Activated T-helper 2 cell treated with anti-CD3 and anti-CD28 coated beads, Interferon-gamma antibody, Interleukin-2, Interleukin-4, amounts not matched to agents 10 μg/mL and 5 μg/mL and 100 μg/mL, durations not matched to agents 14 hours and 24 hours and 36 hours (primary cell): Measurements from ENCODE around the gene SUMF1. TPM values are rescaled to one million over a fixed set of nuclear protein-coding genes. Genes with fewer than 3 reads are reported as not detected.

ENCODE experiments used
- DNase-seq: peaks from one replicate; pipeline ENCODE4 v3.0.0; 2021; ENCODE audit warnings: low spot score
- H3K27ac Mint-ChIP-seq: one replicate; pipeline ENCODE4 v1.8.0; 2021; ENCODE audit warnings: mixed read lengths
- H3K27me3 Mint-ChIP-seq: one replicate; pipeline ENCODE4 v1.8.0; 2021; ENCODE audit warnings: low read depth, mixed read lengths
- H3K36me3 Mint-ChIP-seq: one replicate; pipeline ENCODE4 v1.8.0; 2021; ENCODE audit warnings: low read depth, mixed read lengths
- H3K4me1 Mint-ChIP-seq: one replicate; pipeline ENCODE4 v1.8.0; 2021; ENCODE audit warnings: low read depth, mixed read lengths
- H3K4me3 Mint-ChIP-seq: one replicate; pipeline ENCODE4 v1.8.0; 2021; ENCODE audit warnings: low read depth, mild to moderate bottlenecking, moderate library complexity, mixed read lengths
- H3K9me3 Mint-ChIP-seq: one replicate; pipeline ENCODE4 v1.8.0; 2021; ENCODE audit warnings: mixed read lengths
- intact Hi-C: fragments of 100-400 bp; cut with micrococcal nuclease; formaldehyde crosslinking; loops from one replicate; pipeline ENCODE4 v1.15.1; 2023
- total RNA-seq: library from RNA; stranded (reverse); gene quantifications from 2 replicates; pipeline ENCODE4 v1.2.3, GENCODE V29; 2022

Gene SUMF1
- total RNA-seq, 1 donor from 2014 or later, result 7.7 TPM

- H3K9me3 Mint-ChIP-seq, result no peaks in the 10 kb centered on the region
- intact Hi-C loops, result loop anchor here (10.0 kb wide), 1 partner anchor 436 kb away; no protein-coding TSS in a partner anchor
- no peaks in the 10 kb centered on the region for H3K27me3 Mint-ChIP-seq
- H3K27ac Mint-ChIP-seq, result no peak overlapping the region
- no peak for DNase-seq
- H3K4me3 Mint-ChIP-seq, result no peak overlapping the region
- peaks cover 59% of the 10 kb centered on the region for H3K4me1 Mint-ChIP-seq
- H3K36me3 Mint-ChIP-seq, result peaks cover 51% of the 10 kb centered on the region
These were observed 68.7 kb downstream of the SUMF1 start for GRCh38 chr3:4398120-4398940.

- Mint-ChIP-seq H3K4me1 (peaks cover 56% of the 10 kb centered on the region), H3K9me3 (peaks cover 6% of the 10 kb centered on the region), H3K36me3 (peaks cover 50% of the 10 kb centered on the region), H3K4me3 (no peak overlapping the region), H3K27ac (no peak overlapping the region), H3K27me3 (no peaks in the 10 kb centered on the region)
- no peak for DNase-seq
- intact Hi-C loops, result loop anchor here (10.0 kb wide), 1 partner anchor 437 kb away; no protein-coding TSS in a partner anchor
These were observed 69.6 kb downstream of the SUMF1 start for GRCh38 chr3:4397466-4397865.

GRCh38 chr3:4396542-4396941 is 70.5 kb downstream of the SUMF1 start:
- H3K27me3 Mint-ChIP-seq, result no peaks in the 10 kb centered on the region
- no peak for DNase-seq
- H3K4me1 Mint-ChIP-seq, result peaks cover 47% of the 10 kb centered on the region
- intact Hi-C loops, result loop anchor here (10.0 kb wide), 1 partner anchor 438 kb away; no protein-coding TSS in a partner anchor
- H3K9me3 Mint-ChIP-seq, result peaks cover 13% of the 10 kb centered on the region
- no peak overlapping the region for H3K4me3 Mint-ChIP-seq
- H3K27ac Mint-ChIP-seq, result peak overlapping the region; percentile 38
- H3K36me3 Mint-ChIP-seq, result peaks cover 49% of the 10 kb centered on the region

- intact Hi-C loops, result loop anchor here (10.0 kb wide), 1 partner anchor 439 kb away; no protein-coding TSS in a partner anchor
- Mint-ChIP-seq H3K27me3 (no peaks in the 10 kb centered on the region), H3K9me3 (peaks cover 18% of the 10 kb centered on the region), H3K4me3 (no peak overlapping the region), H3K36me3 (peaks cover 51% of the 10 kb centered on the region), H3K27ac (no peak overlapping the region), H3K4me1 (peaks cover 42% of the 10 kb centered on the region)
- DNase-seq, result no peak
These were observed 71.1 kb downstream of the SUMF1 start for GRCh38 chr3:4396006-4396405.

GRCh38 chr3:4395448-4395847 is 71.6 kb downstream of the SUMF1 start:
- Mint-ChIP-seq H3K36me3 (peaks cover 53% of the 10 kb centered on the region), H3K9me3 (peaks cover 21% of the 10 kb centered on the region), H3K27ac (peak overlapping the region; percentile 76), H3K4me3 (peak overlapping the region; percentile 52), H3K27me3 (no peaks in the 10 kb centered on the region), H3K4me1 (peaks cover 42% of the 10 kb centered on the region)
- intact Hi-C loops, result loop anchor here (1.0 to 10.0 kb wide), 3 partner anchors 8 to 439 kb away; no protein-coding TSS in a partner anchor
- DNase-seq, result no peak

GRCh38 chr3:4394567-4394966 is 72.5 kb downstream of the SUMF1 start:
- DNase-seq, result no peak
- H3K4me1 Mint-ChIP-seq, result peaks cover 46% of the 10 kb centered on the region
- H3K27me3 Mint-ChIP-seq, result no peaks in the 10 kb centered on the region
- H3K36me3 Mint-ChIP-seq, result peaks cover 57% of the 10 kb centered on the region
- intact Hi-C loops, result loop anchor here (10.0 kb wide), 1 partner anchor 440 kb away; no protein-coding TSS in a partner anchor
- no peak overlapping the region for H3K4me3 Mint-ChIP-seq
- H3K27ac Mint-ChIP-seq, result peak overlapping the region; percentile 76
- H3K9me3 Mint-ChIP-seq, result peaks cover 25% of the 10 kb centered on the region

- Mint-ChIP-seq H3K27ac (peak overlapping the region; percentile 76), H3K27me3 (no peaks in the 10 kb centered on the region), H3K4me3 (no peak overlapping the region), H3K36me3 (peaks cover 62% of the 10 kb centered on the region), H3K4me1 (peaks cover 51% of the 10 kb centered on the region), H3K9me3 (peaks cover 27% of the 10 kb centered on the region)
- intact Hi-C loops, result loop anchor here (10.0 kb wide), 1 partner anchor 441 kb away; no protein-coding TSS in a partner anchor
- DNase-seq, result no peak
These were observed 73.0 kb downstream of the SUMF1 start for GRCh38 chr3:4394048-4394447.

GRCh38 chr3:4392992-4393391 is 74.1 kb downstream of the SUMF1 start:
- peaks cover 66% of the 10 kb centered on the region for H3K36me3 Mint-ChIP-seq
- H3K27ac Mint-ChIP-seq, result no peak overlapping the region
- intact Hi-C loops, result loop anchor here (10.0 kb wide), 1 partner anchor 442 kb away; no protein-coding TSS in a partner anchor
- DNase-seq, result no peak
- H3K4me1 Mint-ChIP-seq, result peaks cover 59% of the 10 kb centered on the region
- no peak overlapping the region for H3K4me3 Mint-ChIP-seq
- H3K9me3 Mint-ChIP-seq, result peaks cover 30% of the 10 kb centered on the region
- no peaks in the 10 kb centered on the region for H3K27me3 Mint-ChIP-seq

GRCh38 chr3:4387210-4388204 is 79.6 kb downstream of the SUMF1 start:
- Mint-ChIP-seq H3K9me3 (peaks cover 23% of the 10 kb centered on the region), H3K27me3 (no peaks in the 10 kb centered on the region), H3K27ac (peak overlapping the region; percentile 87), H3K4me3 (no peak overlapping the region), H3K36me3 (peaks cover 30% of the 10 kb centered on the region), H3K4me1 (peaks cover 45% of the 10 kb centered on the region)
- DNase-seq, result no peak
- intact Hi-C loops, result loop anchor here (1.0 to 10.0 kb wide), 9 partner anchors 8 to 805 kb away; partner anchors contain the start of genes ARL8B and ITPR1

- peaks cover 45% of the 10 kb centered on the region for H3K4me1 Mint-ChIP-seq
- intact Hi-C loops, result loop anchor here (5.0 to 10.0 kb wide), 4 partner anchors 522 to 807 kb away; partner anchors contain the start of gene ARL8B
- DNase-seq, result no peak
- no peak overlapping the region for H3K27ac Mint-ChIP-seq
- no peaks in the 10 kb centered on the region for H3K27me3 Mint-ChIP-seq
- H3K36me3 Mint-ChIP-seq, result peaks cover 16% of the 10 kb centered on the region
- H3K9me3 Mint-ChIP-seq, result peaks cover 9% of the 10 kb centered on the region
- H3K4me3 Mint-ChIP-seq, result no peak overlapping the region
These were observed 81.9 kb downstream of the SUMF1 start for GRCh38 chr3:4385201-4385600.

GRCh38 chr3:4380013-4380412 is 87.1 kb downstream of the SUMF1 start:
- Mint-ChIP-seq H3K27me3 (no peaks in the 10 kb centered on the region), H3K36me3 (peaks cover 7% of the 10 kb centered on the region), H3K9me3 (no peaks in the 10 kb centered on the region), H3K4me1 (peaks cover 4% of the 10 kb centered on the region), H3K27ac (no peak overlapping the region), H3K4me3 (no peak overlapping the region)
- no peak for DNase-seq
- intact Hi-C loops, result loop anchor here (10.0 kb wide), 2 partner anchors 645 to 745 kb away; partner anchors contain the start of gene ARL8B

- Mint-ChIP-seq H3K27ac (no peak overlapping the region), H3K27me3 (no peaks in the 10 kb centered on the region), H3K36me3 (peaks cover 25% of the 10 kb centered on the region), H3K9me3 (peaks cover 6% of the 10 kb centered on the region), H3K4me3 (no peak overlapping the region), H3K4me1 (peaks cover 2% of the 10 kb centered on the region)
- DNase-seq, result no peak
- intact Hi-C loops, result no loop called here
These were observed 90.6 kb downstream of the SUMF1 start for GRCh38 chr3:4376499-4376898.
